PFSK-1 (cell line): ENCODE data around the gene TMEM272.

Experiments used
- SIN3A ChIP-seq: IDR thresholded peaks from 2 replicates; pipeline ENCODE4 v1.6.1; 2012; ENCODE audit warnings: mild to moderate bottlenecking, low read length, moderate library complexity, borderline replicate concordance; ENCODE audit not compliant: insufficient read depth
- TAF1 ChIP-seq: IDR thresholded peaks from 2 replicates; pipeline ENCODE4 v1.6.1; 2012; ENCODE audit warnings: low read length, control low read depth, borderline replicate concordance; ENCODE audit not compliant: insufficient read depth

- no peak for TF ChIP-seq TAF1
- no peak for TF ChIP-seq SIN3A
These were observed 47.7 kb upstream of the TMEM272 start for GRCh38 chr13:51892657-51893056.
